RKO (cell line): ENCODE results near the gene FUCA1.
"Not testable (repeated sequence)": the region's sequence is repeated elsewhere in the genome, so short reads cannot be mapped to it uniquely, and the experiment has no call there.

Source experiments
- DNase-seq: peaks from one replicate; pipeline ENCODE4 v3.0.0-alpha.2; 2016; ENCODE audit warnings: low spot score

FUCA1 gene

DNA sequence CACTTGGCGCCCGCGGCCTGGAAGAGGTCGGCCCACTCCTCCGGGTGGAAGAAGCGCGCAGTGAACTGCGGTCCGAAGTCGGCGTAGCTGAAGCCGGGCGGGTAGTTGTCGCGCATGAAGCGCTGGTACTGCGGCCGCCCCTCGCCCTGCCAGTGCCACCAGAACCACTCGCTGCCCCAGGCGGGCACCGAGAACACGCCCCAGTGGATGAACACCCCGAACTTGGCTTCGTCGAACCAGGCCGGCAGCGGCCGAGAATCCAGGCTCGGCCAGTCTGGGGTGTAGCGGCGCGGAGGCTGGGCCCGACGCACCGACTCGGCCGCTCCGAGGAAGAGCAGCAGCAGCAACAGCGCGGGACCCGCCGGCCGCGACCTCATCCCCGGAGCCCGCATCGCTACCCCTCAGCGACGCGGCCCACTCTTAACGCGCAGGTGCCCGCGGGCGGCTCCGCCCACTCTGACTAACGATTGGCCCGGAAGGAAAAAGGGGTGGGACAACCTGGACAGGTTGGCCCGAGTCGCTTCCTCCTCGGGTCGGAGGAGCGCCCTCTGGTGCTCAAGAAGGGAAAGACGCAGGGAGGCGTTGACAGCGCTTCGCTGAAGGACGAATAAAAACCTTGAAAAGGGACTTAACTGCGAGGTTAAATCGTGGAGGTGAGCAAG, at the start of gene FUCA1:
TSS of gene FUCA1 (minus strand) at position 396 of the 662 bp plus-strand sequence. CDS start at position 392, 4 bp downstream.
- peak; percentile 89 for DNase-seq

DNA sequence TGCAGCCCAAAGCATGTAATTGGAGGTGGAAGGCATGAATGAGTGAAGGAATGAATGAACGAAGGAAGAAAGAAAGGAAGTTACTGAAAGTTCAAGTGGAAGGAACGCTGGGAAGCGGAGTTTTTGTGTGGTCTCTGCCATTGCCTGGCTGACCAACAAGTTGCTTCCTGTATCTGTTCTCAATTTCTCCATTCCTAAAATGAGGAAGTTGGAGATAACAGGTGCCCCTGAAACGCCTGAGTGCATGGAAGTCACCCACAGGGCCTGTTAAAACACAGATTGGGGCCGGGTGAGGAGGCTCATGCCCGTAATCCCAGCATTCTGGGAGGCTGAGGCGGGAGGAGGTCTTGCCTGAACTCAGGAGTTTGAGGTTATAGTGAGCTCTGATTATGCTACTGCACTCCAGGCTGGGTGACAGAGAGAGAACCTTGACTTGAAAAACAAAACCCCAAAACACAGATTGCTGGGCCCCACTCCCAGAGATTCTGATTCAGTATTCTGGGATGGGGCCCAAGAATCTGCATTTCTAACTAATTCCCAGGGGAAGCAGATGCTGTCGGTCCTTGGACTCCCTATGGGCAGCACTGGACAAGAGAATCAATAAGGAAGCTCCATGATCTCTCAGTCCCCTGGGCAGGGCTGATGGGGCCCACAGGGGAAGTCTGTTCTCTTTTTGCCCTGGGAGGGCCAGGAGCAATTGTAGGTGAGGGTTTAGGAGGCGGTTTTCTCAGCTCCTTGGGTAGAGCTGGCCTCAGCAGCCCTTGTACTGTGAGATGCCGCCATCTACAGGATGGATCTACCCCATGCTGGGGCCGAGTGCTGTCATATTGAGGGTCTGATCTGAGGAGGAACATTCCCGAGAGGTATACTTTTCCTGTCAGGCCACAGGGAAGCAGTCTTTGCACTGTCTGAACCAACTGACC, 48.4 kb upstream of the FUCA1 start:
- DNase-seq: peak; percentile 73

DNA sequence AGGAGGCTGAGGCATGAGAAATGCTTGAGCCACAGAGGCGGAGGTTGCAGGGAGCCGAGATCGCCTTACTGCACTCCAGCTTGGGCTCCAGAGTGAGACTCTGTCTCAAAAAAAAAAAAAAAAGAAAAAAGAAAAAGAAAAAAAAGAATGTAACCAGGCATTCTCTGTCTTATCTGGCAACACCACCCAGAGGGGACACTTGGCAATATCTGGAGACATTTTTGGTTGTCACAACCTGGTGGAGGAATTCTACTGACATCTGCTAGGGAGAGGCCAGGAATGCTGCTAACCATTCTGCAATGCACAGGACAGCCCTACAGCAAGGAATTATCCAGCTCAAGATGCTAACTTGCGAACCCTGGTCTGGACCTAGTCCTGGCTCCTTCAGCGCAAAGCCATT, 47.4 kb upstream of the FUCA1 start:
- no peak for DNase-seq

DNA sequence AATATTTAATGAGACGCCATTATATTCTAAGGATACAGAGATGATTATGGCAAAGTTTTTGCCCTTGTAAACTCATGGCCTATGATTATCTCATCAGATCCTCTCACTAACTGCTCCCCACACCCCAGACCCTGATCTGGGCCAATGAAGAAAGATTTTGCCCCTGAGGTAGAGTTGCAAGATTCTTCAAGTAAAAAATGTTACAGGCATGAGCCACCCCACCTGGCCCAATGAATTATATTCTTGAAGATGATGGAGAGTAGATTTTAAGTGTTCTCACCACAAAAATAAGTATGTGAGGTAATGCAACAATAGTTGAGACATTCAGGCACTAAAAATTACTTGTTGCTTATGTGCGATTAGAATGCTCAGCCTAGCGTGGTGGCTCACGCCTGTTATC, 46.8 kb upstream of the FUCA1 start:
- DNase-seq: no peak

DNA sequence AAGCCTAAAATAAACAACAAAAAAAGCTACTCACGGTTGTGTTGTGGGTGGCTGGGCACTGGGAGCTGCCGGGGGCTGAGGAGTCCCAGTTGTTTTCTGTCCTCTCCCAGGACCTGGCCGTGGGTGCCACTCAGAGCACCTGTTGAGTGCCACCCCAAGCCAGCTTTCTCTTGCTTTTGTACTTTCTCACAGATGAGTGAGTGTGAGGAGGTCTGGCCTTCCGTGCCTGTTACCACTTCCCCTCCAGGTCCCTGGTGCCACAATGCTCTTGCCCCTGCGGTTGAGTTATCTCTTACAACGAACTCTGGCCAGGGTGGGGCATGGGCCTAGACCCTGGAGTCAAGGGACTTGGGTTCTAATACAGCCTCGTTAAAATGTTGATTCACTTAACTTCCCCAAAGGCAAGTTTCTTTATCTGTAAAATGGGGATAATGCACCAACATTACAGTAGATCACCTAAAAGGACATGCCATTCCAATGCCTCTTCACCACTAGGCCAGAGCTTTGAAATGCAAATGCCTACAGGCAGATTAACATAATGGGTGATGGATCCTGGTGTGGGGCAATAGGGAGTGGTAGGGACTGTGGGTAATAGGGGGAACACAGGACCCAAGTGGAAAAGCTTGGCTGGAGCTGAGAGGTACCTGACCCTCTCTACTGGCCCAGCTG, 45.3 kb upstream of the FUCA1 start, which contains the start of gene CNR2:
TSS of gene CNR2 (minus strand) at position 151 of the 669 bp plus-strand sequence. CDS start 37,745 bp downstream, outside the sequence.
- DNase-seq: no peak

DNA sequence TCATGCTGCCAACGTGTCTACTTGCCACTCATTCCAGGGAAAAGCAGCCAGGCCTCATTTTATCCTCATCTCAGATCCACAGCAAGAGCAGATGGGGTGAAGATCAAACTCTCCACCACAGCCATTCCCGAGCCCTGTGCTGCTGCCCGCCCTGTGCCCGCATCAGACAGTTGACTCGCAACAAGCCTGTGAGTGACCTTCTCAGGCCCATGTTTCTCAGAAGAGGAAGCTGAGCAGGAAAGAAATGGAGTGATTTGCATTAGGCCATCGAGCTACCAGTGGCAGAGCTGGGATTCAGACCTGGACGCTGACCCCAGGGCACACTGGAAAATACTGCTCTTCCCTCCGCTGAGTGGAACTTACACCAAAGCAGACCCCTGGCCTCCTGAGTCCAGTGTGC, 43.8 kb upstream of the FUCA1 start:
- no peak for DNase-seq

DNA sequence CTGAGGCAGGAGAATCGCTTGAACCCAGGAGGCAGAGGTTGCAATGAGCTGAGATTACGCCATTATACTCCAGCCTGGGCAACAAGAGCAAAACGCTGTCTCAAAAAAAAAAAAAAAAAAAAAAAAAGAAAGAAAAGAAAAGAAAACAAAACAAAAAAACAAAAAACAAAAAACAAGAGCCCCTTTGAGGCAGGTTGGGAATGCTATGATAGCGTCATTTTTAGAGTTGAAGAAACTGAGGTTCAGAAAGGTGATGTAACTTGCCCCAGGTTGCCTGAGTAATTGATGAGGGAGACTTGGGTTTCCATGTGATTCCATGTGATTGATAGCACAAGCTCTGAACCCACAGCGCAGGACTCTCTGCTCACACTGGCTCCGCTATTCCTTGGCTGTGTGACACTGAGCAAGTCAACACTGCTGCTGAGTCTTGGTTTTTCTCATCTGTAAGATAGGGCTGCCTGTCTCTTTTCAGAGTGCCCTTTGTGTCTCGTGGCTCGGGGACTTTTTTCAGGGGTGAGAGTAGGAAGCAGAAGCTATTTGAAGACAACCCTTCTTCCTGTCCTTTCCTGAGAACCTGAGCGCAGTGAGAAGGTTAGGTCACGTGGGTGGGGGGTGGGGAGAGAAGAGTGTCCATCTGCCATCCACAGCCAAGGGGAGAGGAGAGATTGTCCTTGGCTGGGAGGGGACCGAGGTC, 42.6 kb upstream of the FUCA1 start:
- DNase-seq: no peak

DNA sequence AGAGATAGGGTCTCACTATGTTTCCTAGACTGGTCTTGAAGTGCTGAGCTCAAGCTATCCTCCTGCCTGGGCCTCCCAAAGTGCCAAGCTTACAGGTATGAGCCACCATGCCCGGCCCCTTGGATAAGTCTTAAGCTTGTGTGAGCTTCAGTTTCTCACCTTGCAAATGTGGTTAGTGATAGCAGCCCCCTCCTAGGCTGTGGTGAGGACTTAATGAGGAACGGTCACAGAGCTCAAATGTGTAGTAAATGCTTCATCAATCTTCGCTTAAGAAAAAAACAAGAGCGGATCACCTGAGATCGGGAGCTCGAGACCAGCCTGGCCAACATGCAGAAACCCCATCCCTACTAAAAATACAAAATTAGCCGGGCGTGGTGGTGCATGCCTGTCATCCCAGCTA, 42.1 kb upstream of the FUCA1 start:
- DNase-seq: no peak

DNA sequence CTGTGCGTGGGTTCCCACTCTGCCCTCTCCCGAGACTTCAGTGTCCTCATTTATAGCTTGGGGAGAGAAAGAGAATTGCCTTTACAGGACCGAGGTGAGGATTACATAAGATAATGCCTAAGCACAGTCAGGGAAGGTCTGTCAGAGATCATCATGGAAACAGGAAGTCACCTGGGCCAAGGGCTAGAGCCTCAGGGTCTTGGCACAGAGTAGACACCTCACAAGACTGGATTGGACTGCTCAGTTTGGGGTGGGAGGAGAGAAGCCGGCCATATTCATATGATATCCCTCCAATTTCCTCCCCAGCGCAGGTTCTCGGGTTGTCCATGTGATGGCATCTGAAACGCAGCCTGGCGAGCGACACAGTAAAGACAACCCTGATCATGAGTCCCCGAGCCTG, 41.3 kb upstream of the FUCA1 start:
- no peak for DNase-seq

DNA sequence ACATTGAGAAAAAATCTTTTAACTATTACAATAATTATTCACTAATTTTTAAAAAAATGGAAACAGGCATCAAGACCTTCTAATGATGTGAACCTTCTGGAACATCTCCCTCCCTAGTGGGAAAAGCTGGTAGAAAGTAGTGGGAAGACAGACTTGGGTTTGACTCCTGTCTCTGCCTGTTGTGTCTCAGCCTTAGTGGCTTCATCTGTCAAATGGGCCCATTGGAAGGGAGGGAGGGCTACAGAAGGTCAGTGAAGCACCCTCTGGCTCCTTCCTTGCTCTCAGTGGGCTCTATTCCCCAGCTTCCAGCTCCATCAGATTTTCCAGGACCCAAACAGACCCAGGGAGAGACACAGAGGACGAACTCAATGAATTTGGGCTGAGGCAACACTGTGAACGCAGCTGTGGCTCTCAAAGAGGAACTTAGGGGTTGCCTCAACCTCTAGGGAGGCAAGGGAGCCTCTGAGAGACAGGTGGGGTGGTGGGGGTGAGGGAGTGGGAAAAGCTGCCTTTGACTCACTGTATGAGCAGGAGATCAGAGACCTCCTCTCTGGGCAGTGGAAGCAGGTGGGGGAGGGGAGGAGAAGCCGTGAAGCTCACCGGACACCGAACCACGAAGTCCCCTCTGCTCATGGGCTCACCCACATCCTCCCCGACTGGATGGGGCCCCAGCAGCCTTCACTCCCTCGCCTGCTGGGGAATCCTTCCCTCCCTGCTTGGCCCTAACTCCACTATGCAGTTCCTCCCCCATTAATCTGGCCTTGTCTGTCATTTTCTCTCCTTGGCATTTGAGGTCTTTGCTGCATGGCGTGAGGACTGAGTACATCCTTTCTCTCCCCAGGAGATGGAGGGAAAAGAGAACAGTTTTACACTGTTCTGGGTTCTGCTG, 40.6 kb upstream of the FUCA1 start:
- DNase-seq: no peak

DNA sequence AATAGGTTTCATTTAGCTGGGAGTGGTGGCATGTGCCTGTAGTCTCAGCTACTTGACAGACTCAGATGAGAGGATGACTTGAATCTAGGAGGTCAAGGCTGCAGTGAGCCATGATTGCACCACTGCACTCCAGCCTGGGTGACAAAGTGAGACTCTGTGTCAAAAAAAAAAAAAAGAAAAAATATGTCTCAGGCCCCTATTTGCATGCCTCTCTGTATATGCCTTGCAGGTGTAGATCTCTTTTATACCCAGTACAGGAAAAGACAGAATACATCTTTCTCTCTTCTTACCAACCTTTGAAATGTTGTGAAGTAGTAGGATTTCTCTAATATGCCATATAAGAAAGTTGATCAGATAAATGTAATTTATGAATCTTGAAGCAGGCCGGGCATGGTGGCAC, 38.6 kb upstream of the FUCA1 start:
- DNase-seq: no peak

DNA sequence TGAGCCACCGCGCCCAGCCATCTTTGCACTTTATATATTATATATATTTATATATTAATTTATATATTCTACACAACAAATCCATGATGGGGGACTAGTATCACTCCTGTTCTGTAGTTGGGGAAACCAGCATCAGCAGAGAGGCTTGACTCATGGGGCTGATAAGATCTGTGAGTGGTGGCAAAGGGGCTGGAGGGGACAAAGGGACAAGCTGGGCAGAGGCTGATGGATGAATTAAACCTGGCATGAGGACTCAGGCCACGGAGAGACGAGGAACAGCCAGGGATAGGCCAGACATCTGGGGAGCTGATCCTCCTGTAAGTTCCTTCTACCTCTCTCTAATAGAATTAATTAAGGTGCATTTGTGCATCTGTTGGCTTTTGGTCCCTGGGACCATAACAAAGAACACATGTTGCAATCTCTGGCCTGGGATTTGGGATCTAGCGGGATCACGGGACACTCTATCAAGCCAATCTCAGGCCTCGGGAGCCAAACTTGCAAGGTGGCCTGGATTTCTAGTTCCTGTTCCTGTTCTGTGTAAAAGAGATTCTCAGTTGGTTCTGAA, 37.5 kb upstream of the FUCA1 start:
- no peak for DNase-seq

DNA sequence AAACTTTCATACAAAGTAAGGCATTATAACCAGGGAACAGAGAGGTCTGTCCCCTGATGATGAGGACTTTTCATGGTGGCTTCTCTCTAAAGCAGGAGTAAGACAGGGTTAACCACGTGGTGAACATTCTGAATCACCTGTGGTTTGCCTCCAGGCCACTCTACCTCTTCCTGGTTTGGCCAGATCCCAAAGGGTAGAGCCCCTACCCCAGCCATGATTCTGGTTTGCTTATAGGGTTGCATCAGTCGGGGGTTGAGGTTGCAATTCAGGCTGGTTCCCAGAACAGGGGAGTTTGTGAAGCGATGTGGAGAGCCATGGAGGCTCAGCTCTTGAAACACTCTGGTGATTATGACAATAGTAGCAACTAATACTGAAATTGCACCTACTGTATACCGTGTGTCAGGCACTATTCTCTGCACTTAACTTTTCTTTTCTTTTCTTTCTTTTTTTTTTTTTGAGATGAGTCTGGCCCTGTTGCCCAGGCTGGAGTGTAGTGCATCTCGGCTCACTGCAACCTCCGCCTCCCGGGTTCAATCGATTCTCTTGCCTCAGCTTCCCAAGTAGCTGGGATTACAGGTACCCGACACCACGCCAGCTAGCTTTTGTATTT, 36.8 kb upstream of the FUCA1 start:
- no peak for DNase-seq

DNA sequence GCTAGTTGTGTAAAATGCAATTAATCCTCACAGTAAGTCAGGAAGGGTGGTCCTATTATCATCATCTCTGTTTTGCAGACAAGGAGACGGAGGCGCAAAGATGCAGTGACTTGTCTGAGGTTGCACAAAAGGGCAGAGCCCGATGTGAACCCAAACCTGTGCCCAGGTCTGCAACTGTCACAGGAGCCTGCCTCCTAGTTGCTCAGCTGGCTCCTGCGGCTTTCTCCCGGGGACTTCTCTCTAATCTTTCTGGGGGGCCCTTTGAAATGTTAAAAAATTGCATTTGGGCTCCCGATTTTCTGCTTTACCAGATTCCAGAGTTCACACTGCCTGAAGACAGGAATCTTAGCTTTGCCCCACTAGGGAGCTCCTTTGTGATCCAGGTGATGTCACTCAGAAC, 35.7 kb upstream of the FUCA1 start:
- DNase-seq: no peak

DNA sequence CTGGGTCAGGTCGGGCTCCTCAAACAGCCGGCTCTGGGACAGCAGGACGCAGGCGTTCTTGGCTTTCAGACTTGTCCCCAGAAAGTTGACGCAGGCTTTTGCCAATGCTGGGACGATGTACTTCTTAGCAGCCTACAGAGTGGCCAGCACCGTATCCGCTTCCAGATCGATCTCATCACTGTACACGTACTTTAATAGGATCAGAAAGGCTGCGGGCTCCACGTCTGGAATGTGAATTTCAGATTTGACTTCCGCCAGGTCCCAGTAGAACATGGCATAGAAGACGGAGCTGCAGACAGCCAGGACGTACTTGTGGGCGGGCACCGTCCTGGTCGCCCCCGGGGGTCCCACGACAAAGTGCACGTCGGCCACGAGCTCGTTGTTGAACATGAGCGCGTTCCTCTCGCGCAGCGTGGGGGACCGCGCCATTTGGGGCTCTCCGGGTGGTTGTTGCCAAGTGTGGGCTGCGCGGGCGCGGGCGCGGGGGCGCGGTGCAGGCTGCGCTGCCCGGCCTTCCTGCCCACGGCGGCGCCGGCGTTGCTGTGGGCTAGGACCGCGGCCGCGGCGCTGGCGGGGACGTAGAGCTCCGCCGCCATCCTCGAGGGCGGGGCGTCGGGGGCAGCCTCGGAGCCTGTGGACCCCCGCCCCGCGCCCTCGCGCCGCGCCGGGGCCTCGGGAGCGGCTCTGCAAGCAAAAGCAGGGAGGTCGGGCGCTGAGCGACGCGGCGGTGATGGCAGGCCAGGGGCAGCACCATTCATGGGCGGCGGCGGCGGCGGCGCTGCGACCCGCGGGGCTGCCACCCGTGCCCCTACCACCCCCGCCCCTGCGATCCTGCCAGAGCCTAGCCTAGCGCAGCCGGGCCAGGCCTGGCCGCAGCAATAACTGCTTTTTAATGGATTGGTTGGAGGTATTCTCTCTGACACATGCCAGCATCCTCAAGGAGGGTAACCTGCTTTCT, 34.5 kb upstream of the FUCA1 start:
- DNase-seq: no peak

DNA sequence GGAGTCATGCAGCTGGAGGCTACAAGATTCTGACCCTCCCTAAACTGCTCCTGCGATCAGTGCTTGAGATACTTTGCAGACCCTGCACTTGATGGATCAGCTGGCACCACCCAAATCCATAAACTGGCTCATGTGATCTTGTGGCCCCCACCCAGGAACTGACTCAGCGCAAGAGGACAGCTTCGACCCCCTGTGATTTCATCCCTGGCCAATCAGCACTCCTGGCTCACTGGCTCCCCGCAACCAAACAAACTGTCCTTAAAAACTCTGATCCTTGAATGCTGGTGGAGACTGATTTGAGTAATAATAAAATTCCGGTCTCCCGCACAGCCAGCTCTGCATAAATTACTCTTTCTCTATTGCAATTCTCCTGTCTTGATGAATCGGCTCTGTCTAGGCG, 31.9 kb upstream of the FUCA1 start:
- not testable (repeated sequence) for DNase-seq

DNA sequence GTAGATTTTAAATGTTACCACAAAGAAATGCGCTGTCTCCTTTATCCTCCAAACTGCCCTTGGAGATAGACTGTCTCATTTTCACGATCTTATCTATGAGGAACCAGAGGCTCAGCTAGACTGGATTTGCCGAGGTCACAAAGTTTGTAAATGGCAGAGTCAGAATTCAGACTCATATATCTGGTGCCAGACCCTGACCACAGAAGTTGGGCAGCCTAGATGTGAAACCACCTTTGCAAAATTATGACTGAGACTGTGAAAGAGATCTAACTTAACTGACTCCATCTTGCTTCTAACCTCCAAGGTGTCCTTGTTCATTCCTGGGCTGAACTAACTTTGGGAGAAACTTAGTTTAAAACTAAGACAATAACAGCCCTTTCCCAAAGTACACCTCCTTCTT, 31.0 kb upstream of the FUCA1 start:
- DNase-seq: no peak

DNA sequence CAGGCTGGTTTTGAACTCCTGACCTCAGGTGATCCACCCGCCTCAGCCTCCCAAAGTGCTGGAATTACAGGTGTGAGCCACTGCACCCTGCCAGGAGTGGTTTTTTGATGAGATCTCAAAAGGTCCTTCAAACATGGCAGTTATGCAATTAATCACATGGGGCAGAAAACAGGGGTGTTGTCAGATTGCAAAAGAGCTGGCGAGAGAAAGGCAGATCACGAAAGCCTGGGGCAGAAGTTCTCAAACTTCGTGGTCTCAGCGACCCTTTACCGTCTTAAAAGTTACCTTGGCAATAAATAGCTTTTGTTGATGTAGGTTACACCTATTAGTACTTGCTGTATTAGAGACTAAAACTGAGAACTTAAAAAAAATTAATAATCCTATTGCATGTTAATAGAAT, 29.0 kb upstream of the FUCA1 start:
- no peak for DNase-seq

DNA sequence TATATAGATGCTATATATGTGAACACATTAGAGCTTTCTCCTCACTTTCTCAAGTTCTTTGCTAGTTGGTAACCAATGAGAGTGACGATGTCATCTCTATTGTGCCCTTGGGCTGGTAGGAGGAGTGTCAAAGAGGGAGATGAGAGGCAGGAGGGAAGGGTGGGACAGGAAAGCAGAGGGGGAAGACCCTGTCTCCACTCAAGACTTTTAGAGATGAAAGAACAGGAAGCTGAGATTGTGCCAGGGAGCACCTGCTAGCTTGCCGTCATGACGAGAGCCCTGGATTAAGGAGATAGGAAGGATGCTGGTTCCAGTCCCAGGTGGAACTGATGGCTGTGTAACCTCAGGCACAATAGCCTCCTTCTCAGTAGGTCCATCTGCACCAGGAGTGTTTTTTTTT, 28.4 kb upstream of the FUCA1 start:
- no peak for DNase-seq
